SU-DHL-6 (cell line): ENCODE results near the gene TAPT1.

Experiments used
- CTCF ChIP-seq: fragments of 200-600 bp; sonication (generic); IDR thresholded peaks from one replicate; pipeline ENCODE4 v1.5.1; 2017; ENCODE audit warnings: antibody characterized with exemption, mild to moderate bottlenecking, low read length, moderate library complexity; ENCODE audit not compliant: insufficient read depth, poor library complexity, severe bottlenecking
- EZH2phosphoT487 ChIP-seq: fragments of 200-600 bp; sonication (generic), shearing (Covaris generic); conservative IDR thresholded peaks from 2 replicates; pipeline ENCODE4 v1.6.1; 2018; ENCODE audit warnings: mild to moderate bottlenecking, antibody characterized with exemption, low read length, moderate library complexity, mixed read lengths

DNA sequence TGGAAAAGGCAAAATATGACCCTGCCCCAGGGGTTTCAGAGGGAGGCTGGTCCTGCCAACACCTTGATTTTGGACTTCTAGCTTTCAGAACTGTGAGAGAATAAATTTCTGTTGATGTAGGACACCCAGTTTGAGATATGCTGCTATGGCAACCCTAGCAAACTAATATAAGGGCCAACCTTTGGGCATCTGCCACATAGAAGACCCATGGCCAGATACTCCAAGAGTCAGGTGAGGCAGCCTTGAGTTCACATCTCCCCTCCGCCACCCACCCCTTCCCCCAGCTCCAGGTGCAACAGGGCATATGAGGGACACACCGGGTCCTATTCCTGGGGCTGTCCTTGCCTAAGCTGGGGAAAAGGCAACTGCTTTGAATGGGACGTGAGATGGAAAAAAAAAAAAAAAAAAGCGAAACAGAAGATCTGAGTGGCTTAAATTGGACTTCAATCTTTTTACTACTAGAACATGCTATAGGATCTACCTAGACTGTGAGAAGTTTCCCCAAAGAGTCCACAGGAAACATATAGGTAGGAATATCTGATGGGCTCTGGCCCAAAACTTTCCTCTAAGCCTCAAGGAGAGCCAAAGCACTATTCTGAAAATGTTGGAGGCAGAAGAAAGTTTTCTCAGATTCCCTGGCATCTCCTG, 85.9 kb downstream of the TAPT1 start:
- TF ChIP-seq CTCF = no peak
- no peak for TF ChIP-seq EZH2phosphoT487
